ENCODE measurements around the gene RCOR1. TPM values are rescaled to one million over a fixed set of nuclear protein-coding genes. Genes with fewer than 3 reads are reported as not detected.

Gene RCOR1
- total RNA-seq, 2 donors from 2014 or later, result 11.3 to 14.9 TPM

DNA sequence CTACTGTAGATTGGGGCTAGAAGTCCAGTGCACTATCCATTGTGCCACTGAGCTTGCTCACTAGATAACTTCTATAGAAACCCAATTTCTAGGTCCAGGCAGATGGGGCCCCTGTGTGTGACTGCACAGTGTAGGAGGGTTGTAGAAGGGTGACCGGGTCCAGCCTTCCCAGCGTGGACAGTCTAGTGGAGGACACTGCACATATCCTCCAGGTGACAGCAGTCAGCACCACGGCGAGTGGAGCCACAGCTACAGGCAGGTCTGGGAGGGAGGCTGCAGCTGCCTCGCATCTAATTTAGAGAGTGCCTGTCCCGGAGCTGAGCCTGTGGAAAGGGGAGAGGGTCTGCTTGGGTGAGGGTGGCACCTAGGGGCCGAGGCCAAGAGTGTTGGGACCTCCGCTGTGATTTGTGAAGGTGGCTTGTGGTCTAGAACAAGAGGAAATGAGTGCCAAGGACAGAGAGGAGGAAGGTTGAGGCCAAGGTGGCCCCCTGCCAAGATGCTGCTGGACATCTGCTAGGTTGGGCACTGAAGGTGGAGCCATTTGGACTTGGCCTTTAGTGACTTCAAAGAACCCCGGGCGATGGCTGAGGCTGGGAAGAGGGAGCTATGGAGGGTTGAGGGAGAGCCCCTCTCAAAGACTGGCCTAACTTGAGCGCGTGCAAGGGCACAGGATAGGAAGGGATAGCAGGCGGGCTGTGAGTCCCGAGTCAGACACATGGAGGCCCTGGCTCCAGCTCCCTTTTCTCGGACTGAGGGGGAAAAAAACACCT, 138.8 kb downstream of the RCOR1 start:
- intact Hi-C loops (cut with DNase I), result no loop called here
- DNase-seq, result no peak
- ATAC-seq, result no peak

DNA sequence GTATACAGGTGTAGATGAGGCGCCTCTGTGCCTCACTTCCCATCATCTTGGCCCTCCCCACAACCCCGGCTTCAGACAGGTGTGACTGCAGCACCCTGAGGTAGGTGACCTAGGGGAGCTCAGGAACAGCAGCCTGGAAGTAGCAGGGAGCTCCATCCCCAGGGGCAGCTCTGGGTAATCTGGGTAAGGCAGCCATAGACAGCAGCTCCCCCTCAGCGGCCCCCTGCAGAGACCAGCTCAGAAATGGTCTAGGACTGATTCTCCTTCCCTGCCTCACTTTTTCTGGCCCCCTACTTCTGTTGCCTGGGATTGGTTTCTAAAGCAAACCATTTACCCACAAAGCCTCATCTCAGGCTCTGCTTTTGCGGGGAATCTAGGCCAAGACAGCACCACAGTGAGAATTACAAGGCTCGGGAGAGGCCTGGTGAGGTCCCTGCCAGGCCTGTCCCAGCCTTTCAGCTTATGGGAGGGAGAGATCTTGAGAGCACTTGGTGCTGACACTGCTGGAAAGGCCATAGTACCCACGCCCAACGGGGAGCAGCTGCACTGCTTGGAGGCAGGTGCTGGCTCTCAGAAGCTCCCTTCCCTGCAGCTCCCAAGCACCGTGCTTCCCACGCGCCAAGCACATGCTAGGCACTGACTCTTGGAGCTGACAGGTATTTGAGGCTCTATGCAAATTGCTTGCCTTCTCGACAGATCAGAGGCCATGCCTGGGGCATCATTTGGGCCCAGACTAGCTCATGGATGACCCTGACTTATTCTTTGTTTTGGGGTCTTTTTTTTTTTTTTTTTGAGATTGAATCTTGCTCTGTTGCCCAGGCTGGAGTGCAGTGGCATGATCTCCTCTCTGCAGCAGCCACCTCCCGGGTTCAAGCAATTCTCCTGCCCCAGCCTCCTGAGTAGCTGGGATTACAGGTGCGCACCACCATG, 139.7 kb downstream of the RCOR1 start:
- intact Hi-C loops (cut with DNase I), result no loop called here
- DNase-seq, result no peak
- ATAC-seq, result no peak

DNA sequence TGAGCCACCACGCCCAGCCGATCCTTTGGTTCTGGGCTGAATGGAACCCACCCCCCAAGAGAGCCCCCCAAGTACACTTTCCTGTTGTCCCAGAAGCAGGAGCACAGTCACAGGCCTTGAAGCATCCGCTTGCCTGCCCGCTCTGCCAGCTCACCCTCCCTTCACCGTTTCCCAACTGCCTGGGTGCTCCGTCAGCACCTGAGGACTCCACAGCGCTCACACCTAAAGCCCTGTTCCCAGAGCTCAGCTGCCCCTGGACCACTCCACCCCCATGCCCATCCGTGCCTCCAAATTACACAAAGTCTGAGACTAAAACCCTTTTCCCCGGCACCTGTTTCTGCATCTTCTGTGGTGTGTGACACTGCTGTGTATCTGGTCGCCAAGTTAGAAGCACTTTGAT, 140.5 kb downstream of the RCOR1 start:
- no peak for DNase-seq

DNA sequence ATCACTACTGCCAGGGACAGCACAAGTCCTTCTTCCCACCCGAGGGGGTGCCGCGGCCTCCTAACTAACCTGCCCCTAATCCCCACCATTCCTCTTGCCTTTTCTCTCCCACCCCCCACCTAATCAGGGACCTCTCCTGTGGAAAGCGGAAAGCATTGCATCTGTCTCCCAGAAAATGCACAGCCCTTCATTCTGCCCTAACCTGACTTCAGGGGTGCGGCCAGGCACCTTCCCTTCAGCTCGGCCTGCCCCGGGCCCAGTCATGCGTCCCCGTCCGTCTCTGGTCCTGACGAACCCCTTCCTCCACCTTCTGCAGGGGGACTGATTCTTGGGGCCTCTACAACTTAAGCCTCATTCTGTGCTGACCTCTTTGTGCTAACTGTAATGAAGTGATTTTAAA, 140.9 kb downstream of the RCOR1 start:
- DNase-seq (no peak), ATAC-seq (no peak)
- intact Hi-C loops (cut with DNase I), result no loop called here

More for the DNA sequence above, 140.5 kb downstream of the RCOR1 start:
- no peak for ATAC-seq
- intact Hi-C loops (cut with DNase I), result no loop called here

DNA sequence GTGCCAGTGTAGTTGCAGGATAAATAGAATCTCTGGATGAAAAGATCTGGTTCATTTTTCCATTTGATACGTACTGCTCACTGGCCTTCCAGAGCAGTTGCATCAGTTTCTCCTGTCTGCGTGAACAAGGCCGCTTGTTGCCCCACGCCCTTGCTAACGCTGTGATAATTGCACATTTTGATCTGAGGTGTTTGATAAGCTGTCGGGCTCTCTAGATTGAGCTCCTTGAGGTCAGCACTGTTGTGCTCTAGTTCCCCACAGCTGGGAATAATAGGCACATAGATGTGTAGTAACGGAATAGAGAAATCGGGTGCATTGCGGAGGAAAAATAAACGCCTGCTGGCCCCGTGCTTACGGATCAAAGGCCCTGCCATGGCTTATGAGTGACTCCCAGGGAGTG, 142.0 kb downstream of the RCOR1 start:
- ATAC-seq (no peak), DNase-seq (no peak)
- intact Hi-C loops (cut with DNase I), result no loop called here

DNA sequence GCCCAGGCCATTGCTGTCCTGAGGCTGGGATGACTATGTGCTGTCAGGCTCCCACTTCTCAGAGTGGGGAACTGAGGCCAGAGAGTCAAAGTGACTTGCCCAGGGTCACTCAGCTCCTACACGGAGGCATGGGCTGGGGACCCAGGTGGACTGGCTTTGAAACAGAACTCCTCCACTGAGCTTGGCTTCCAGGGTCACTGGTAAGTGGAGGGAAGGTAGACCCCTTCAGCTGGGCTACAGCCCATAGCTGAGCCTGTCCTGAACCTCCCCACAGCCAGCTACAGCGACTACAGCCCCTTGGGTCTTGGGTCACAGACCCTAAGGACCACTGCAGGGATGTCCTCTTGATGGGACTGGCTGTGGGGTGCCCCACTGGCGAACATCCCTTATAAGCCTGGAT, 144.5 kb downstream of the RCOR1 start:
- ATAC-seq (no peak), DNase-seq (no peak)
- intact Hi-C loops (cut with DNase I), result no loop called here

DNA sequence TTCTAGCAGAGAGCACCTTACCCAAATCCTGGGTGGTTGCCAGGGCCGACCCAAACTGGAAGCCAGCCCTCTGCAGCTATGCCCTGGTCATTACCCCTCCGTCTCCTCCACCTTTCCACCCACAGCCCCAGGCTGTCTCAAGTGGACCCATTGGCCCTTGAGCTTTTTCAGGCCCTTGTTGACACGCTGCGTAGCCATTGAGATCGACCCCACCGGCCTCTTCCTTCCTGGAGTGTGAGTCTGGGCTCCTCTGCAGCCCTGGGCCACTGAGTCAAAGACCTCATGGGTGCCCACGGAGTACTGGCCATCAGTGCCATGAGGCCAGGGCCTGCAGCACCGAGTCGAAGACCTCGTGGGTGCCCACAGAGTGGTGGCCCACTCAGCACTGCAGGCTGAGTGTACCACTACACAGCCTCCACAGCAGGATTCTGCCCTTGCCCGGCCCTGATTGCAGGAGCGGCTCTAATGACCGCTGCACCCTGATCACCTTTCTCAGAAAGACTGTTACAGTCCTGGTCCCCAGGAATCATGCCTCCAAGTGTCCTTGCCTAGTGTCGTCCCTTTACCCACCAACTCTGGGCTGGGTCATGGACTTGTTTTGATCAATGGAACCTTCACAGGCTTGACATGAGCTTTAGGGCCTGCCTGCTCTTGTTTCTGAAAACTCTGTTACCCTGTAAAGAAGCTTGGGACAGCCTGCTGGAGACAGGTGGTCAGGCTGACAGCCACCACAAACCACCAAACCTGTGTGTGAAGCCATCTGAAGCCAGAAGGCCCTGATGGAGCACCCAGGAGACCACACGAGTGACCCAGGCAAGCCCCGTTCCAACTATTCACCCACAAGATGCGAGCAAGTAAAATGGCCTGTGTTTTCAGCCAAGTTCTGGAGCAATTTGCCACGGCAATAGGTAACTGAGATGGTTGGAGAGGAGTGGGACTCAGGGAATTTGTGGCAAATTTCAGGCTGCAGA, 145.2 kb downstream of the RCOR1 start:
- intact Hi-C loops (cut with DNase I), result no loop called here
- no peak for ATAC-seq
- DNase-seq, result no peak

DNA sequence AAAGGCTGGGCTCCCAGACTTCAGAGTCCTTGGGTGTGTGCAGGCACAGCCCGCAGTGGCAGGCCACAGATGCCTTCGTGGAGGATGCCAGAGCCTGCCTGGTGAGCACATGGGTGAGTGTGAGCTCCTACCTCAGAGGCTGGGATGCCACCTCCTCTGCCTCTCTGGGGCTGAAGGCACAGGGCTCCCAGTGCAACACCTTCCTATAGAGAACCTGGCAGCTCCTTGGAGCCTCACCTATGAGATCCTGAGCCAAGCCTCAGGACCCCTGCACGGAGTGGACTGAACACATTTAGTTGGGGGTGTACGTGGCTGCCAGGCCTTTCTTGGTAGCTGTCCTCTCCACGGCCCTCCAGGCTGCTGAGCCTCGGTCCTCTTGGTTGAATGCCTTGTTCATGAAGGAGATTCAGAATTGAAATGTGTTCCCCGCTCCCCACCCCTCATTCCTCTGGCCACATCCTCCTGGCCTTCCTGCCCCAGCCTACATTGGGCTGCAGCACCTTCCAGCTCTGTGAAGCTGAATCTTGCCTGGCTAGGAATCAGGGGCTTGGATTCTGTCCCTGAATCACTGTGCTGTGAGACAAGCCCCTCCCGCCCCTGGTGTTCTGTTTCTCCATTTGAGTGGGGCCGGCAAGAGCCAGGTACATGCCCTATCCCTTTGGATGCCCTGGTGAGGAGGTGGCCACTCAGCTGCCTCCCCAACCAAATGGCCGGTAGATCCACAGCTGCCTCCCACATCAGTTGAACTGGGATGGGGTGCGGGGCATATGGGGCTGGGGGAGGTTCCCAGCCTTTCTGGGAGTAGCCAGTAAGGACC, 146.1 kb downstream of the RCOR1 start:
- DNase-seq (no peak), ATAC-seq (no peak)
- intact Hi-C loops (cut with DNase I), result no loop called here

DNA sequence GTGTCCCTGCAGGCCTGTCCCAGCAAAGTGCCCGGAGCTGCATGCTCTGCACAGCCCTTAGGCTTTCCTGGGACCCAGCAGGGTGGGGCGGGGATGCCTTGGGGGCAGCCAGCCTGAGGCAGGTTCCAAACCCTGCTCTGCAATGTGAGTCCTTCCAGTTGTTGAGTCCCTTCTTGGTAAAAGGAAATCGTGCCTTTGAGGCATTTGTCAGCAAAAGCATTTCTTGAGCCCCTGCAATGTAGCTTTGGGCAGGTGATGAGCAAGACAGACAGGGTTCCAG, 146.7 kb downstream of the RCOR1 start:
- DNase-seq, result no peak
- intact Hi-C loops (cut with DNase I), result no loop called here
- no peak for ATAC-seq

DNA sequence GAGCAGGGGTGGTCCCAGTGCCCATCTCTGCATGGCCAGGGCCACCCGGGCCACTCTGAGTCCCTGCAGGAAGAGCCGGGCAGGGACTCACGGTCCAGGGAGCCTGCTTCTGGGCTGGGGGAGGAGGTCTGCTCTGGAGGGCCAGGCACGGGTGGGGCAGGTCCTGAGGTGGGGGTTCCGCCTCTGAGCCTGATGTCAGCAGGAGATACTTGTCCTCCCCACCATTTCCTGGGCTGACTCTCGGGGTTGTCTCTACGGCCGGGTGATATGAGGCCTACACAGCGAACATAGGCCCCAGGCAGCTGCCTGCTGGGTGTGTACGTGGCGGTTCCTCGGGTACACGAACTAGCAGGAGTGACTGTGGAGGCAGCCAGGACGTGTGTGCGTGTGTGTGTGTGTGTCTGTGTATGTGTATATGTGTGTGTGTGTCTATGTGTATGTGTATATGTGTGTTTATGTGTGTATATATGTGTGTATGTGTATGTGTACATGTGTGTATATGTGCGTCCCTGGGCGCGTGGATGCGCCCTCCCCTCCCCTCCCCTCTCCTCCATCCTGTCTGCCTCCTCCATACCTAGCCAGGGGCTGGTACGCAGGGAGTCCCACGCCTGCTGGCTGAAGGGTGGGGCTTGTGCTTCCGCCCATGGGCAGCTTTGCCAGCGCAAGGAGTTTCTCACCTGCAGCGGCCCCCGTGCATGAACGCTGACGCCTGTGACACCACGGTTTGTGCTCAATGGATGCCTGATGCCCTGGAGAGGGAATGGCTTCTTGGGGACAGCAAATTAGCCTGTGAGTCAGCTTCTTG, 154.4 kb downstream of the RCOR1 start:
- DNase-seq, result no peak
- ATAC-seq, result no peak
- intact Hi-C loops (cut with DNase I), result no loop called here

DNA sequence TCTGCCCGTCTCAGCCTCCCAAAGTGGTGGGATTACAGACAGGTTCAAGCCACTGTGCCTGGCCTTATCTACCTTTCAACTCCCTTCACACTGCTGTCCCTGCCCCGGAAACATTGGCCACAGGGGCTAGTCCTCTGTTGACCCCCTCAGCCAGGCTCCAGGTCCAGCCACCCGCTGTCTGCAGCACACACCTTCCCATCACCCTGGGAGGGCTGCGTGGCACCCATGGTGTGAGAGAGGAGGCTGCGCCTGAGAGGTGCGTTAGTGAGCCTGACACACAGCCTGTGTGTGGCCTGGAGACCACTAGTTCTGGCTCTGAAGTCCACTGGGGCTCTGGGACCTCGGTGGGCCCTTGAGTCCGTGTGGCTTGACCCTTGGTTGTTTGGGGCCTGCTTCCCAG, 156.4 kb downstream of the RCOR1 start:
- DNase-seq (no peak), ATAC-seq (no peak)
- intact Hi-C loops (cut with DNase I), result no loop called here

DNA sequence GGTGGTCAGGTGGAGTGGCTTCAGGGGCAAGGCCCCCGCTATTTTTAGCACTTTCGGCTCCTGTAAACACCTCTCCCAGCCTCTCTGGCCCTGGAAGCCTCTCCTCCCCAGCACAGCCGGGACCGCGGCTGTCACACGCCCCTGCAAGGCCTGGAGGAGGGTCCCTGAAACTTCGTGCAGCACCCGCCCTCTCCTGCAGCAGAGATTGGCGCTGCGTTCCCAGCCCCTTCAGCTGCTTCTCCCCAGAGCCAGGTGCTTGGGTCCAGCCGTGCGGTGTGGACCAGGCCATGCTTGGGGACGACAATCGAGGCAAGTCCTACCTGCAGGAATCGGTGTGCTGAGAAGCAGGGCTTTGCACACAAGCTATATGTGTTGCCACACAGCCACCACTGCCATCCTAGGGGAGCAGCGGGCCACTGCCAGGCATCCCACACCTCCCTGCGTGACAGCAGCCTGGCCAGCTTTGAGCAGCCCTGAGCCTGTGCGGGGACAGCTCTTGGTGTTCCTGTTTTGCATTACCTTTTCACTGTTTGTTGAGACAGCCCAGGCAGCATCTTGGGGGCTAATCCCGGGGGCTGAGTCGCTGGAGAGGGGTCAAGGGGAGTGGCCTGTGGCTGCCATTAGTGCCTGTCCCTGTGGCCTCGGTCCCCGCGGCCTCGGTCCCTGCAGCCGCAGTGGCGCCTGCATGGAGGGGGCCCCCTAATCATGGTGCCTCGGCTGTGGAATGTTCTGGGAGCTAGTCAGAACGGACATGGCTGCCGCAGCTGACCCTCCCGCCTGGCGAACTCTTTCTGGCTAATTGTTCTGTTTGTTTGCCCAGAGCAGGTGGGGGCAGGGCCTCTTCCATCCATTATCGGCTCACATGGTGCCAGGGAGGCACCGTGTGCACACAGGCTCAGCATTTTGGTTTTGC, 157.2 kb downstream of the RCOR1 start:
- no peak for ATAC-seq
- no peak for DNase-seq
- intact Hi-C loops (cut with DNase I), result no loop called here

DNA sequence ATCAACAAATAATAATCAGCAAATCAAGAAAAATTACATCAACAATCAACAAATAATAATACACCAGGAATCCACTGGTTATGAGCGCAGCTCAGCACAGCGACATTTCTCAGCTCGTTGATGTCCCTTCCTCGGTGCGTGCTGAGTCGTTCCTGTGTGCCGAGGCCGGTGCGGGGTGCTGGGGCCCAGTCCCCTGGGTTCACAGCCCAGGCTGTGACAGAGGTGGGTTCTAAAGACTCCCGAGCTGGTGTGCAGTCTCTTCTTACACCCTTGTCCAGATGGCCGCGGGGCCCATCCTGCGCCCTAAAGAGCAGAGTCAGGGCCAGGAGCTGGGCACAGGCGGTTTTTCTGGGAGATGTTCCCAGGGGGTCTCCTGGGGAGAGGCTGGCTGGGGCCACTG, 157.9 kb downstream of the RCOR1 start:
- ATAC-seq, result no peak
- DNase-seq, result no peak
- intact Hi-C loops (cut with DNase I), result no loop called here

DNA sequence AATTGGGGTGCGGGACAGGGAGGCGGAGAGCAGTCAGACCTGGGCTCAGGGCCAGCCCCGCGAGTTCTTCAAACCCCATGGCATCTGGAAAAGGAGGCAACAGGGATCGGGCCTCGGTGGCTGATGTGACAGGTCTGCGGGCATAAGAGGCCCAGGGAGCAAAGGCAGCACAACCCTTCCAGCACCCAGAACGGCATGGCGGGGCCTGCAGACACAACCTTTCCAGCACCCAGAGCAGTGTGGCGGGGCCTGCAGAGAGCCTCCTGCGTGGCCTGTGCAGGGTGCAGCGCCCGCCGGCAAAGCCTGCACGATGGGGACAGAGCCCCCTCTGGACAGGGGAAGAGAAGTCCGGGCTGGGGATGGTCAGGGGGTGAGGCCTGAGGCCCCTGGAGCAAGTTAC, 158.6 kb downstream of the RCOR1 start:
- DNase-seq (no peak), ATAC-seq (no peak)
- intact Hi-C loops (cut with DNase I), result no loop called here

DNA sequence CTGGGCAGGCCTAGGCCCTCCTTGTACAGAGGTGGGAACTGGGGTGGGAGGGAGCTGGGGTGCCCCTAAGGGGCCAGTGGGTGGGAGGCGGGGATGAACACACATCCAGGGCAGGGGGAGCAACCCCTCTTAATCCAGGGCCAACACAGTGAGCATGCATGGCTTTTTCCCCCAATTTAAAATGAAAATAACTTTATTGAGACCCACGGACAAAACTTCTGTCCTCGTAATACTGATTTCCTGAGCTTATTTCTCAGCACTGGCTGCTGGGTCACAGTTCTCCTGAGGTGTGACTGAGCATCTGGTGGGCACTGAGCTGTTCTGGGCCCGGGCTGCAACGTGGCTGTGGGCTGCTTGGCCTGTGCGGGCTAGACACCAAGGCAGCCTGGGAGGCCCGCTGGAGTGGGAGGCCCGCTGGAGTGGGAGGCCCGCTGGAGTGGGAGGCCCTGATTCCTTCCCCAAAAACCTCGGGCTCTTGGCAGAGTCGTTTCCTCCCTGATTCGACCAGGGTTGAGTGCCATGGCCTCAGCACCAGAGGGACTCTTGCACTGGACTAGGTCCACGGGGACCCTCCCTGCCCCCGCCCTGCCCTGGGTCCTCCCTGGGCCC, 159.9 kb downstream of the RCOR1 start:
- ATAC-seq (no peak), DNase-seq (no peak)
- intact Hi-C loops (cut with DNase I), result no loop called here

DNA sequence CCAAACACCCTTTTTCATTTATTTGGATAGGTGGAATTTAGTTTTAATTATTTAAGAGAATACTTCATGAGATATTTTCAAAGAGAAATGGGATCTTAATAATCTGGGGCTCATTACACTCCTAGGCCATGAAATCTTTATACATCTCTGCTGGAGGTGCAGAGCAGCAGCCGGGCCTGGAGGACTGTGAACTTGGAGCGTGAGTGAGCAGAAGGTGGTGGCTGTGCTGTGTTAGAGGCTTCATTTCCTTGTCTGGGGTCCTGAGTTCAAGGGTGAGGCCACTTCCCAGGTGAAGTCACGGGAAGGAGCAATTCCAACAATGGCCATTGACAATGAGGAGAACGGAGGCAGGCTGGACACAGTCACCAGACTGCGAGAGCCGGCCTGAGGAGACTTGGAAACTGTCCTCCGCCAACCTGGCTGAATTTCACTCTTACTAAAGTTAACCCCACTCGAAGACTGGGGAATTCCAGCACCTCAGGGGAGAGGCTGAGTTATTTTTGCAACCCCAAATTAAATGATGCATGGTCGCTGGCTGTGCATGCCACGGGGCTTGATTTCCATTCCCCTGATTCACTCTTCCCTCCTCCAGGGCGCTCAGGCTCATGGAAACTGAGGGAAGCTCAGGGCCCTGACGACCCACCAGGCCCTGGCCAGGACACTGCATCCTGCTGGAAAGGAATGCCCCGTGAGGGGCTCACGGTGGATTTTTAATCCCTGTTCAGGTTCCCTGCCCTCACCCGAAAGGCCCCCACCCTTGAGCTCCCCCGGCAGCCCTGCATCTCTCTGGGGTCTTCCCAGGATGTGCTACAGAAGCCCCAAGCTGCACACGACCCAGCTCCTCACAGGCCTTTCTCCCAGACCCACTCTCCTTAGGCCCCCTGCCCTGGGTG, 162.2 kb downstream of the RCOR1 start:
- ATAC-seq (no peak), DNase-seq (no peak)
- intact Hi-C loops (cut with DNase I), result no loop called here

Measured in left cardiac atrium (tissue), 4 donors.